Superior temporal gyrus (tissue), 1 donor: ENCODE data around the gene ABCC5.

Source experiments
- DNase-seq: peaks from one replicate; pipeline ENCODE4 v3.0.0-alpha.2; 2016; ENCODE audit errors: extremely low spot score

Gene ABCC5

DNA sequence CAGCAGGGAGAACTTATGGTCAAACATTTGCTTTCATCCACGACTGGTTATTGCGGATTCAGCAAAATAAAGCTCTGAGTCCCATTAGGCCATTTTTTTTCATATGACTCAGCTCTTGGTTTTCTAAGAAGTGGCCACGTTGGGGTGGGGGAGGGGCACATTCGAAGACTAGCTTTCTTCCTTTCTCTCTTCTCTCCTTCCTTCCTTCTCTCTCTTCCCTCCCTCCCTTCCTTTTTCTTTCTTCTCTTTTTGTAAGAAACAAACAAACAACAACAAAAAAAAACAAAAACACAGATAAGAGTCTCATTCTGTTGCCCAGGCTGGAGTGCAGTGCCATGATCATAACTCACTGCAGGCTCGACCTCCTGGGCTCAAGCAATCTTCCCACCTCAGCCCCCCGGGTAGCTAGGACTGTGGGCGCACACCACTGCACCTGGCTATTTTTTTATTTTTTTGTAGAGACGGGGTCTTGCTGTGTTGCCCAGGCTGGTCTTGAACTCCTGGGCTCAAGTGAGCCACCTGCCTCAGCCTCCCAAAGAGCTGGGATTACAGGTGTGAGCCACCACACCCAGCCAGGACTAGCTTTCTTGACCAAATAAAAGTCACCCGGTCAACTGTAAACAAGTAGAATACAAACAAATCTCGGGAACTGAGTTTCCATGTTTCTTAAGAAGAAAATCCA, 41.6 kb downstream of the ABCC5 start:
- no peak for DNase-seq

DNA sequence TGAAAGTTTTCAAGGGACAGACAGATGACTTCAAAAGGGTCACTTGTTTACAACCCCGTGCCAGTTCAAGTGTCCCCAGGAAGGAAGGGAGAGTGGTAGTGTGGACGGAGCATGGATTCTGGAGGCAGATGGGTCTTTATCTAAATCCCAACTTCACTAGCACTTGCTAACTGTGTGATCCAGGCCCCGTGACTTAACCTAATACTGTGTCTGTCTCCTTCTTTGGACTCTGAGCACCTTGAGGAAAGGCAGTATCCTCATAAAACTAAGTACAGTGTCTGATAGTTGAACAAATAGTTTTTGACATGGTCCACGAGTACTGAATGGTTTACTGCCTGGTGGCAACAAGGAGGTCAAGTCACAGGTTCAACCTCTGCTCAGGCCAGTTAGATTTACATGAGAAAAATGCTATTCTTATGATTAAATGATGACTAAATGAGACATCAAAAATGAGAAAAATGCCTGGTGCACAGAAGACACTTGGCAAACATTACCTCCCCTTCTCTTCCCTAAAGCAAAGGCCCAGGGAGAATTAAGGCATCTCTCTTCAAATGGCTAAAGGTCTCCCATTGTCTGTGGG, 48.9 kb downstream of the ABCC5 start:
- DNase-seq = no peak

- no peak for DNase-seq
Observed at GRCh38 chr3:183967693-183968092, 50.0 kb downstream of the ABCC5 start.

DNA sequence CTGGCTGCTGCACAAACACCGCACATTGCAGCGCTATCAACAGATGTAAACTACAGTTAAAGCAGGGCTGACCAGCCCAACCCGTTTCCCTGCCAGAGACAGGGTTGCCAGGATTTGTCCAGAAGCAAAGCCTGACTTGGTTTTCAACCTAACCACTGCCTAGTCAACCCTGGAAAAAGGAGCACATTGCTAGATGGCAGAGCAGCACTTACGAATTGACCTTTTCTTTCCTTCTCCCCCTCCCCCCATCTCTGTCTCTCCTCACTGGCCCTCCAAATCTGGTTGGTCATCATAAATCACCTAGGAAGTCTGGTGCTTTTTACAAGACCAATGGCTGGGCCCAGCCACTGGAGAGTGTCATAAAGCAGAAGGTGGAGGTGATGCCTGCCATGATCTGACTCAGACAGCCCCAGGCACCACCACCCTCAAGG, 51.3 kb downstream of the ABCC5 start:
- DNase-seq = no peak

DNA sequence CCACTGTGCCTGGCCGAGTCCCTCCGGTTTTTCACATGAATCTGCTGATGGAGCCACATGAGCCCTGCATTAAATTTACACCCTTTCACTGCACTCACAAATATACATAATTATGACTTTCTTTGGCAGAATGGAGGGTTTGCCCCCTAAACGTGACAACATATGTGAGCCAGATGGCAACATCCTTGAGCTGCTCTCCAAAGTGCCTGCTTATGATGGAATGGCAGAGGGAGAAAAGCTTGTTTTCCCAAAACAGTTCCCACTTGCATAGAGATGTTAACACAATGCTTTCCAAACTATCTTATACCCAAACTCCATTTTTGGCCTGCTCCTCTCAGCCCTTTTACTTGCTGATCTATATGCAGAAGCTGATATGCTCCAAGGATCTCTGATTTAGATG, 54.9 kb downstream of the ABCC5 start:
- no peak for DNase-seq

DNA sequence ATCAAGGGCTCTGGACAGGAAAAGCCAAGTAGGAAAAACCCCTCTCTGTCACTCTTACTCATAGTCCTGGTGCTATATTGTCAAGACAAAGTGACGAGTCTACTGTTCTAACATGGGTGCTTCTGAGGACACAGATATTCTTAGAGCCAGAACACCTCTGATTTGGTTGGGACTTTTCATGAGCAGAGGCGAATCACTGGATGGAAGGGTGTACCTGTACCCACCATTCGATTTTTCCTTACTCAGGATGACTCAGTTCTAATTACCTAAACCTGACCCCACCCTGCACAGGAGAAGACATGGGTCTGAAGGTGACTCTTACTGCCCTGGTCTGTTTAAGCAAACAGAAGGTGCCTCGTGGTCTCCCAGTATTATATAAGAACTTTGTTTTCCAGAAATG, 58.5 kb downstream of the ABCC5 start:
- DNase-seq = no peak

GRCh38 chr3:183958775-183959174, 58.9 kb downstream of the ABCC5 start:
- no peak for DNase-seq

- no peak for DNase-seq
Observed at GRCh38 chr3:183958226-183958625, 59.5 kb downstream of the ABCC5 start.

GRCh38 chr3:183954875-183955274, 62.8 kb downstream of the ABCC5 start:
- DNase-seq = no peak

GRCh38 chr3:183953471-183954070, 64.1 kb downstream of the ABCC5 start:
- no peak for DNase-seq

- no peak for DNase-seq
Observed at GRCh38 chr3:183951459-183951858, 66.2 kb downstream of the ABCC5 start.

GRCh38 chr3:183949690-183950089, 68.0 kb downstream of the ABCC5 start:
- no peak for DNase-seq

DNA sequence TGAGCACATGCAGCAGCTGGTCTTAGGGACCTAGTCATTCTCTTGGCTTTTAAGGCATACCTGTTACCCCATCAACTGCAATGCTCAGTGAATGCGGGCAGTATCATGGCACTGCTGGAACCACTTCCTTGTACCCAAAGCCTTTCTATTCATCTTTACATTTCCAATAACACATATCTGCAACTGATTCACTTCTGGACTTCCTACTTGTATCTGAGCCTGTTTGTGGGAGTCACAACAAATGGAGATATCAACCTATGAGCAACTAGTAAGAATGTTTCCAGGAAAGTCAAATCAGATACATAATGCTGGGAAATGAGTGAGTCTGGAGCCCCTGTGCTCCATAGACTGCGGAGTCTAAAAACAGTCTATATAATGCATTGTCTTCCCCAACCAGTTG, 71.6 kb downstream of the ABCC5 start:
- DNase-seq = no peak

DNA sequence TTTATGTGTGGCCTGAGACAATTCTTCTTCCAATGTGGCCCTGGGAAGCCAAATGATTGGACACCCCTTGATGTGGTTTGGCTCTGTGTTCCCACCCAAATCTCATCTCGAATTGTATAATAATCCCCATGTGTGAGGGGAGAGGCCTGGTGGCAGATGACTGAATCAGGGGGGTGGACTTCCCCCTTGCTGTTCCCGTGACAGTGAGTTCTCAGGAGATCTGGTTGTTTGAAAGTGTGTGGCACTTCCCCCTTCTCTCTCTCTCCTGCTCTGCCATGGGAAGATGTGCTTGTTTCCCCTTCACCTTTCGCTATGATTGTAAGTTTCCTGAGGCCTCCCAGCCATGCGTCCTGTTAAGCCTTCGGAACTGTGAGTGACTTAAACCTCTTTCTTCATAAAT, 72.9 kb downstream of the ABCC5 start:
- no peak for DNase-seq

GRCh38 chr3:183943739-183944138, 73.9 kb downstream of the ABCC5 start:
- no peak for DNase-seq

DNA sequence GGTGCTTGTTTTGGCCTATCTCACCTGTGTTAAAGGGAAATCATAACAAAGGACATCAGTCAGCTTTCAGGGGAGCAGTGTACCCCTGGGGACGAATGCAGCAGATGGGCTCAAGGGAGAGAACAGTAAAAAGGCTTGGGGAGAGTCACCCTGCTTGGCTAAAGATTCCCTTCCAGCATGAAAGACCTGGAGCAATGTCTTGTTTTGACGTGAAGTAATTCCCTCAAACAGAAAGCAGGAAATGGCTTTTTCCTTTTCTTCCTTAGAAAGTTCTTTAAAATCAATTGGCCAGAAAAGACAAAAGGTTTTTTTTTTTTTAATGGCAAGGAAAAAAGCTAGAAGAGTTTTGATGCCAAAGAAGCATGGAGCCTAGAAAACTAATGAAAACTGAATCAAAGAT, 76.5 kb downstream of the ABCC5 start:
- no peak for DNase-seq

- DNase-seq = no peak
Observed at GRCh38 chr3:183937601-183938286, 79.9 kb downstream of the ABCC5 start.

DNA sequence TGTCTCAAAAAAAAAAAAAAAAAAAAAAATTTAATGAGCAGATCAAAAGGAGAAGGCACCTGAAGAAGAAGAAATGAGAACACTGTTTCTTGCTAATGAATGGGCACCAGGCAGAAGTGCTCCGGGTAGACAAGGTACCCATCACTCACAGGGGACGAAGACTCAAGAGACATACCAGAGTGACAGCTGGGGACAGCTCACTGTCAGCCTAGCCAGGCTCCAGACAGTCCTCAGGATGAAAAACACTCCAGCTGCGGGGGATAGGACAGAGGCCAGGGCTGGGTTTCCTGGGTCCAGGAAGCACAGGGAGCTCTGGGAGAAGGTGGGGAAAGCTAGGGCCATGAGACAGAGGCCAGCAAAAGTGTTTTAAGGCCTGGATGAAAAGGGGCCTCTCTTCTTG, 84.5 kb downstream of the ABCC5 start:
- no peak for DNase-seq

GRCh38 chr3:183931881-183932280, 85.8 kb downstream of the ABCC5 start:
- no peak for DNase-seq

DNA sequence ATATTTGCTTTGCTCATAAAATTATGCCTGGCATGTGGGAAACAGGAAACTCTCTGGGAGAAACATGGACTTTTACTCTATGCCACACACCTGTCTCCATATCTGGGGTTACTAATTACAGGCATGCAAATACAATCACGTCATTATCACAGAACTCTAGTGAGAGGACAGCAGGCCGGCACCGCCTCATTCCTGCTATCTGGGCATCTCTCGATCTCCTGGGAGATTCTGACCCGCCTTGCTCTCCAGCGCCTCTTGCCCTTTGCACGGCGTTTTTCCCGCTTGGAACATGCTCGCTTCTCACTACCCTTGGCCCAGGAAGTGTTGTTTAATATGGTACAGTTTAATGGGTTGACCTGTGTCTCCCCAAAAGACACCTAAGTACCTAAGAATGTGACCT, 87.6 kb downstream of the ABCC5 start:
- DNase-seq = no peak

GRCh38 chr3:183927059-183927458, 90.6 kb downstream of the ABCC5 start:
- DNase-seq = no peak

- DNase-seq = no peak
Observed at GRCh38 chr3:183924956-183925355, 92.7 kb downstream of the ABCC5 start.

DNA sequence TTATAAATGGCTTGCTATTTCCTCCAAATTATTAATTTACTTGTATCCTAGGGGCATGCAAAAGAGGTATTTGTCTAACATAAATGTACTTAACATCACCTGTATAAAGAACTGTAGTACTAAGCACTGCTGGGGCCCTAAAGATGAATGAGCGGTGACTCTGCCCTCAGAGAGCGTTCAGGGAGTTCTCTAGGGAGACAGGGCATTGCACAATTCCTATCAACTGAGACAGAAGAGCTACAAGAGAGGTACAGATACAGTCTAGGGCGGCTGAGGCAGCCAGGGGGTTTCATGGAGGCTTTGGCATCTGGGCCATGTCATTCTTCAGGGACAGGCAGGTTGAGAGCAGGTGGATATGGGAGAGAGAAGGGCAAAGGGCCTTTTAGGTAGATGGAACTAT, 93.1 kb downstream of the ABCC5 start:
- no peak for DNase-seq
